Measurements from ENCODE around the gene CFAP54. TPM values are rescaled to one million over a fixed set of nuclear protein-coding genes. Genes with fewer than 3 reads are reported as not detected.

The CFAP54 gene
- total RNA-seq, 1 donor from 2014 or later = 8.9 TPM

GRCh38 chr12:96466939-96467751 is 22.2 kb upstream of the CFAP54 start:
- Mint-ChIP-seq H3K4me1 (ENCODE audit: unreplicated experiment) (peaks cover 4% of the 10 kb centered on the region), H3K27me3 (no peaks in the 10 kb centered on the region), H3K36me3 (no peaks in the 10 kb centered on the region), H3K27ac (no peak overlapping the region), H3K4me3 (no peak overlapping the region), H3K9me3 (no peaks in the 10 kb centered on the region)
- no peak for DNase-seq (ENCODE audit: extremely low spot score, unreplicated experiment)
- TF ChIP-seq CTCF (conservative IDR thresholded peaks at IDR 0.05) = no peak

GRCh38 chr12:96471368-96472050 is 17.9 kb upstream of the CFAP54 start:
- H3K27ac Mint-ChIP-seq = no peak overlapping the region
- no peak for DNase-seq (ENCODE audit: extremely low spot score, unreplicated experiment)
- H3K4me3 Mint-ChIP-seq = no peak overlapping the region
- no peaks in the 10 kb centered on the region for H3K9me3 Mint-ChIP-seq
- H3K4me1 Mint-ChIP-seq (ENCODE audit: unreplicated experiment) = peaks cover 4% of the 10 kb centered on the region
- H3K36me3 Mint-ChIP-seq = no peaks in the 10 kb centered on the region
- TF ChIP-seq CTCF (conservative IDR thresholded peaks at IDR 0.05) = no peak
- no peaks in the 10 kb centered on the region for H3K27me3 Mint-ChIP-seq

- no peak for TF ChIP-seq CTCF (conservative IDR thresholded peaks at IDR 0.05)
- no peak for DNase-seq (ENCODE audit: extremely low spot score, unreplicated experiment)
- Mint-ChIP-seq H3K27me3 (no peaks in the 10 kb centered on the region), H3K4me3 (no peak overlapping the region), H3K4me1 (ENCODE audit: unreplicated experiment) (no peaks in the 10 kb centered on the region), H3K36me3 (no peaks in the 10 kb centered on the region), H3K27ac (no peak overlapping the region), H3K9me3 (no peaks in the 10 kb centered on the region)
These were observed 17.0 kb upstream of the CFAP54 start for GRCh38 chr12:96472384-96472783.

- Mint-ChIP-seq H3K27me3 (no peaks in the 10 kb centered on the region), H3K4me1 (ENCODE audit: unreplicated experiment) (no peaks in the 10 kb centered on the region), H3K27ac (no peak overlapping the region), H3K9me3 (no peaks in the 10 kb centered on the region), H3K4me3 (no peak overlapping the region), H3K36me3 (no peaks in the 10 kb centered on the region)
- no peak for DNase-seq (ENCODE audit: extremely low spot score, unreplicated experiment)
- no peak for TF ChIP-seq CTCF (conservative IDR thresholded peaks at IDR 0.05)
These were observed 15.8 kb upstream of the CFAP54 start for GRCh38 chr12:96473394-96474093.

GRCh38 chr12:96474206-96474605 is 15.2 kb upstream of the CFAP54 start:
- Mint-ChIP-seq H3K9me3 (no peaks in the 10 kb centered on the region), H3K27ac (no peak overlapping the region), H3K4me1 (ENCODE audit: unreplicated experiment) (no peaks in the 10 kb centered on the region), H3K27me3 (no peaks in the 10 kb centered on the region), H3K4me3 (no peak overlapping the region), H3K36me3 (no peaks in the 10 kb centered on the region)
- no peak for DNase-seq (ENCODE audit: extremely low spot score, unreplicated experiment)
- TF ChIP-seq CTCF (conservative IDR thresholded peaks at IDR 0.05) = no peak
